ENCODE measurements around the gene C12orf57.
A peak's percentile ranks its signal among the peaks of the same experiment; 100 is the strongest.

Gene C12orf57

DNA sequence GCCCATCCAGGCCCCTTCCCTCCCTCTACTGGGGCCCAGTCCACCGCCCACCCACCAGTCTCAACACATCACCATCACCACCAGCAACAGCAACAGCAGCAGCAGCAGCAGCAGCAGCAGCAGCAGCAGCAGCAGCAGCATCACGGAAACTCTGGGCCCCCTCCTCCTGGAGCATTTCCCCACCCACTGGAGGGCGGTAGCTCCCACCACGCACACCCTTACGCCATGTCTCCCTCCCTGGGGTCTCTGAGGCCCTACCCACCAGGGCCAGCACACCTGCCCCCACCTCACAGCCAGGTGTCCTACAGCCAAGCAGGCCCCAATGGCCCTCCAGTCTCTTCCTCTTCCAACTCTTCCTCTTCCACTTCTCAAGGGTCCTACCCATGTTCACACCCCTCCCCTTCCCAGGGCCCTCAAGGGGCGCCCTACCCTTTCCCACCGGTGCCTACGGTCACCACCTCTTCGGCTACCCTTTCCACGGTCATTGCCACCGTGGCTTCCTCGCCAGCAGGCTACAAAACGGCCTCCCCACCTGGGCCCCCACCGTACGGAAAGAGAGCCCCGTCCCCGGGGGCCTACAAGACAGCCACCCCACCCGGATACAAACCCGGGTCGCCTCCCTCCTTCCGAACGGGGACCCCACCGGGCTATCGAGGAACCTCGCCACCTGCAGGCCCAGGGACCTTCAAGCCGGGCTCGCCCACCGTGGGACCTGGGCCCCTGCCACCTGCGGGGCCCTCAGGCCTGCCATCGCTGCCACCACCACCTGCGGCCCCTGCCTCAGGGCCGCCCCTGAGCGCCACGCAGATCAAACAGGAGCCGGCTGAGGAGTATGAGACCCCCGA is 7.0 kb upstream of the C12orf57 start:
- ChIA-PET CTCF (interaction anchor here (1.0 to 16.4 kb wide), 10 partner anchors 8 to 172 kb away, joined by 3 to 441 read pairs (median 4); partner anchors contain the start of gene C1RL), POLR2A (interaction anchor here (0.5 to 1.8 kb wide), 8 partner anchors 8 to 69 kb away, joined by 3 to 6 read pairs (median 4); partner anchors contain the start of genes ATN1, LRRC23, SPSB2 and TPI1)
- Histone ChIP-seq H3K4me1 (ENCODE audit: control extremely low read depth in 1 of 4, control insufficient read depth in 4 of 4, insufficient read depth in 4 of 4, low read length in 3 of 4) (peaks cover 0 to 29% (median 27%) of the 10 kb centered on the region in 4 experiments), H3K36me3 (ENCODE audit: control insufficient read depth in 4 of 4, insufficient read depth in 4 of 4, low read length in 3 of 4) (peaks cover 3 to 49% (median 28%) of the 10 kb centered on the region in 4 experiments), H3K27ac (ENCODE audit: insufficient read depth in 1 of 2, low read depth in 1 of 2, low read length in 2 of 2, poor library complexity in 1 of 2, severe bottlenecking in 2 of 2) (peak overlapping the region; percentile 74 to 86), H3K4me3 (ENCODE audit: control insufficient read depth in 1 of 7, extremely low read depth in 1 of 7, insufficient read depth in 4 of 7, low read depth in 2 of 7, low read length in 6 of 7) (peak overlapping the region; percentile 15 to 87 (median 81)), H3K9me3 (ENCODE audit: control extremely low read depth in 1 of 5, control insufficient read depth in 4 of 5, insufficient read depth in 2 of 5, low read depth in 1 of 5, low read length in 4 of 5) (no peaks in the 10 kb centered on the region), H3K27me3 (replicated peaks in 2 of 5; ENCODE audit: control insufficient read depth in 4 of 5, insufficient read depth in 5 of 5, low read length in 4 of 5) (no peaks in the 10 kb centered on the region)
- DNase-seq, result peak in 2 of 3 donors; percentile 69 to 83
- WGBS (ENCODE audit: insufficient coverage), result under 1% methylated on average over 35 of the region's 36 CpGs

DNA sequence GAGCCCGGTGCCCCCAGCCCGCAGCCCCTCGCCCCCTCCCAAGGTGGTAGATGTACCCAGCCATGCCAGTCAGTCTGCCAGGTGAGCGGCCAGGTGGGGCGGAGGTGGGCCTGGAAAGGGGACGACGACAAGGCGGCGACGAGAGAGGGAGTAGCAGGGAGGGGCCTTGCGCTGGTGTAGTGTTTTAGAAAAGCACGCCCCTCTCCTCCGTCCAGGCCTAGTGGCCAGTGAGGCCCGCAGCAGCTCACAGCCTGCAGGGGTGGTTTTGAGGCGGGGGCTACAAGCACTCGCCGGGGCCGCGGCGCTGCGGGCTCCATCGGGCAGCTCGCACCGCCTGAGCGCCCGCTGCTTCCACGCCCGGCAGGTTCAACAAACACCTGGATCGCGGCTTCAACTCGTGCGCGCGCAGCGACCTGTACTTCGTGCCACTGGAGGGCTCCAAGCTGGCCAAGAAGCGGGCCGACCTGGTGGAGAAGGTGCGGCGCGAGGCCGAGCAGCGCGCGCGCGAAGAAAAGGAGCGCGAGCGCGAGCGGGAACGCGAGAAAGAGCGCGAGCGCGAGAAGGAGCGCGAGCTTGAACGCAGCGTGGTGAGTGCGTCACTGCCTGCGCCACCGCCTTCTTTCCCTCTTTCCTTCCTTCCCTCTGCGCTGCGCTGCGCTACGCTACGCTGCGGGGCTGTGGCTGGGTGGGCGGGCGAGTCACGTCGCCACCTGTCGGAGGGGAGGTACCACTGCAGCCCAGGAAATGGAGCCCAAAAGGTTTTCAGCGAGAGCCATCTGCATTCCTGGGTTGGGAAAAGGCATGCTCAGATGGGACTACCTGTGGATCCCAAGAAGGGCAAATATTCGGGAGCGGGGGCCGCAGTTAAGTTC is 6.1 kb upstream of the C12orf57 start:
- H3K27me3 ChIP-seq (replicated peaks in 2 of 5; ENCODE audit: control insufficient read depth in 4 of 5, insufficient read depth in 5 of 5, low read length in 4 of 5), result no peaks in the 10 kb centered on the region
- ChIA-PET POLR2A (interaction anchor here (0.5 to 1.8 kb wide), 8 partner anchors 9 to 70 kb away, joined by 3 to 6 read pairs (median 4); partner anchors contain the start of genes ATN1, LRRC23 and TPI1), CTCF (interaction anchor here (0.6 to 16.4 kb wide), 20 partner anchors 9 to 171 kb away, joined by 3 to 441 read pairs (median 4); partner anchors contain the start of genes C1RL, LPCAT3 and SPSB2)
- peak overlapping the region; percentile 74 to 86 for H3K27ac ChIP-seq (ENCODE audit: insufficient read depth in 1 of 2, low read depth in 1 of 2, low read length in 2 of 2, poor library complexity in 1 of 2, severe bottlenecking in 2 of 2)
- WGBS (ENCODE audit: insufficient coverage), result under 1% methylated on average over 41 of the region's 80 CpGs
- H3K4me1 ChIP-seq (ENCODE audit: control extremely low read depth in 1 of 4, control insufficient read depth in 4 of 4, insufficient read depth in 4 of 4, low read length in 3 of 4), result peaks cover 0 to 32% (median 29%) of the 10 kb centered on the region in 4 experiments
- peak; percentile 95 to 98 (median 98) for DNase-seq
- peaks cover 3 to 49% (median 28%) of the 10 kb centered on the region in 4 experiments for H3K36me3 ChIP-seq (ENCODE audit: control insufficient read depth in 4 of 4, insufficient read depth in 4 of 4, low read length in 3 of 4)
- no peaks in the 10 kb centered on the region for H3K9me3 ChIP-seq (ENCODE audit: control extremely low read depth in 1 of 5, control insufficient read depth in 4 of 5, insufficient read depth in 2 of 5, low read depth in 1 of 5, low read length in 4 of 5)
- peak overlapping the region; percentile 15 to 87 (median 81) for H3K4me3 ChIP-seq (ENCODE audit: control insufficient read depth in 1 of 7, extremely low read depth in 1 of 7, insufficient read depth in 4 of 7, low read depth in 2 of 7, low read length in 6 of 7)

DNA sequence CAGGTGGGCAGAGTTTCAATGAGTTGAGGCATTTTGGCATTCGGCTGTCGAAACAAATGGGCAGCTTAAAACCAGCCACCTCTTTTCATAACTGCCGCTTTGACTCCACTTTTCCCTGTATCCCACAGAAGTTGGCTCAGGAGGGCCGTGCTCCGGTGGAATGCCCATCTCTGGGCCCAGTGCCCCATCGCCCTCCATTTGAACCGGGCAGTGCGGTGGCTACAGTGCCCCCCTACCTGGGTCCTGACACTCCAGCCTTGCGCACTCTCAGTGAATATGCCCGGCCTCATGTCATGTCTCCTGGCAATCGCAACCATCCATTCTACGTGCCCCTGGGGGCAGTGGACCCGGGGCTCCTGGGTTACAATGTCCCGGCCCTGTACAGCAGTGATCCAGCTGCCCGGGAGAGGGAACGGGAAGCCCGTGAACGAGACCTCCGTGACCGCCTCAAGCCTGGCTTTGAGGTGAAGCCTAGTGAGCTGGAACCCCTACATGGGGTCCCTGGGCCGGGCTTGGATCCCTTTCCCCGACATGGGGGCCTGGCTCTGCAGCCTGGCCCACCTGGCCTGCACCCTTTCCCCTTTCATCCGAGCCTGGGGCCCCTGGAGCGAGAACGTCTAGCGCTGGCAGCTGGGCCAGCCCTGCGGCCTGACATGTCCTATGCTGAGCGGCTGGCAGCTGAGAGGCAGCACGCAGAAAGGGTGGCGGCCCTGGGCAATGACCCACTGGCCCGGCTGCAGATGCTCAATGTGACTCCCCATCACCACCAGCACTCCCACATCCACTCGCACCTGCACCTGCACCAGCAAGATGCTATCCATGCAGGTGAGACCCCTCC is 5.2 kb upstream of the C12orf57 start:
- ChIA-PET CTCF (interaction anchor here (0.6 to 16.4 kb wide), 17 partner anchors 9 to 170 kb away, joined by 3 to 441 read pairs (median 5); partner anchors contain the start of genes C1RL, LPCAT3, PTPN6 and SPSB2), POLR2A (interaction anchor here (0.5 to 1.4 kb wide), 4 partner anchors 8 to 24 kb away, joined by 3 to 6 read pairs (median 4); no protein-coding TSS in a partner anchor)
- no peaks in the 10 kb centered on the region for H3K27me3 ChIP-seq (replicated peaks in 2 of 5; ENCODE audit: control insufficient read depth in 4 of 5, insufficient read depth in 5 of 5, low read length in 4 of 5)
- peak overlapping the region; percentile 54 to 86 for H3K27ac ChIP-seq (ENCODE audit: insufficient read depth in 1 of 2, low read depth in 1 of 2, low read length in 2 of 2, poor library complexity in 1 of 2, severe bottlenecking in 2 of 2)
- no peak for DNase-seq
- H3K4me3 ChIP-seq (ENCODE audit: control insufficient read depth in 1 of 7, extremely low read depth in 1 of 7, insufficient read depth in 4 of 7, low read depth in 2 of 7, low read length in 6 of 7), result peak overlapping the region in 5 of 7 experiments; percentile 72 to 87 (median 82)
- peaks cover 3 to 46% (median 27%) of the 10 kb centered on the region in 4 experiments for H3K36me3 ChIP-seq (ENCODE audit: control insufficient read depth in 4 of 4, insufficient read depth in 4 of 4, low read length in 3 of 4)
- H3K4me1 ChIP-seq (ENCODE audit: control extremely low read depth in 1 of 4, control insufficient read depth in 4 of 4, insufficient read depth in 4 of 4, low read length in 3 of 4), result peaks cover 0 to 41% (median 35%) of the 10 kb centered on the region in 4 experiments
- WGBS (ENCODE audit: insufficient coverage), result 90% methylated on average over 23 of the region's 32 CpGs
- no peaks in the 10 kb centered on the region for H3K9me3 ChIP-seq (ENCODE audit: control extremely low read depth in 1 of 5, control insufficient read depth in 4 of 5, insufficient read depth in 2 of 5, low read depth in 1 of 5, low read length in 4 of 5)

DNA sequence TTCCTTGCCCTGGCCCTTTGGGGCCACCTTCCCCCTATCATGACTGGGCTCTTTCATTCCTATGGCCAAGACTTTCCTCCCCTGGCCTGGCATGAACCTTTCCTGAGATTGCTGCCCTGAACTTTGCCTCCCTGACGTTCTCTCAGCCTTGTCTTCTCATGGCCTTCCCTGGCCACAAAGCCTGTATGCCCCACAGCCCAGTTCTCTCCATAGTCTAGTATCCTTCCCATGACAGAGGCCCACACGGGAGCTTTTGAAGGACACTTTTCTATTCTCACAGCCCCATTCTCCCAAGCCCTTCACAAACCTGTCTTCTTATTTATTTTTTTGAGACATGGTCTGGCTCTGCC is 4.7 kb upstream of the C12orf57 start:
- no peak for DNase-seq
- Histone ChIP-seq H3K4me1 (ENCODE audit: control extremely low read depth in 1 of 4, control insufficient read depth in 4 of 4, insufficient read depth in 4 of 4, low read length in 3 of 4) (peaks cover 0 to 47% (median 38%) of the 10 kb centered on the region in 4 experiments), H3K4me3 (ENCODE audit: control insufficient read depth in 1 of 7, extremely low read depth in 1 of 7, insufficient read depth in 4 of 7, low read depth in 2 of 7, low read length in 6 of 7) (no peak overlapping the region), H3K27ac (ENCODE audit: insufficient read depth in 1 of 2, low read depth in 1 of 2, low read length in 2 of 2, poor library complexity in 1 of 2, severe bottlenecking in 2 of 2) (peak overlapping the region in 1 of 2 experiments; percentile 86), H3K27me3 (replicated peaks in 2 of 5; ENCODE audit: control insufficient read depth in 4 of 5, insufficient read depth in 5 of 5, low read length in 4 of 5) (no peaks in the 10 kb centered on the region), H3K9me3 (ENCODE audit: control extremely low read depth in 1 of 5, control insufficient read depth in 4 of 5, insufficient read depth in 2 of 5, low read depth in 1 of 5, low read length in 4 of 5) (no peaks in the 10 kb centered on the region), H3K36me3 (ENCODE audit: control insufficient read depth in 4 of 4, insufficient read depth in 4 of 4, low read length in 3 of 4) (peaks cover 3 to 40% (median 24%) of the 10 kb centered on the region in 4 experiments)
- POLR2A ChIA-PET, result interaction anchor here (0.5 kb wide), 1 partner anchor 24 kb away, joined by 4 read pairs; no protein-coding TSS in a partner anchor
- WGBS (ENCODE audit: insufficient coverage), result 82% methylated on average over 1 of the region's 2 CpGs
- CTCF ChIA-PET, result interaction anchor here (1.0 to 16.4 kb wide), 14 partner anchors 10 to 171 kb away, joined by 3 to 441 read pairs (median 5); partner anchors contain the start of genes PTPN6 and SPSB2

DNA sequence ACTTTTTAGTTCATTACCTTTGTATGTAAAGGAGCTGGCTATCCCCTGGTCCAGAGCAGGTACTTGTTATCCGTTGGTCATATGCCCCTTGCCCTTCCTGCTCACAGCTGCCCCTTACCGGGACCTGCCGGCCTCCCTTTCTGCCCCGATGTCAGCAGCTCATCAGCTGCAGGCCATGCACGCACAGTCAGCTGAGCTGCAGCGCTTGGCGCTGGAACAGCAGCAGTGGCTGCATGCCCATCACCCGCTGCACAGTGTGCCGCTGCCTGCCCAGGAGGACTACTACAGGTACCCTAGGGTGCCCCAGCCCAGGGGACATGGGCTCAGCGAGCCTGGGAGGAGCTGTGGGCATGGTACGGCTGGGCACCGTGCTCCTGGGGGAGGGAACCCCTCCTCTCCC is 2.6 kb upstream of the C12orf57 start:
- no peak overlapping the region for H3K27ac ChIP-seq (ENCODE audit: insufficient read depth in 1 of 2, low read depth in 1 of 2, low read length in 2 of 2, poor library complexity in 1 of 2, severe bottlenecking in 2 of 2)
- CTCF ChIA-PET, result interaction anchor here (0.9 to 16.4 kb wide), 9 partner anchors 9 to 103 kb away, joined by 3 to 441 read pairs (median 14); partner anchors contain the start of genes PTPN6 and SPSB2
- no peak overlapping the region for H3K4me3 ChIP-seq (ENCODE audit: control insufficient read depth in 1 of 7, extremely low read depth in 1 of 7, insufficient read depth in 4 of 7, low read depth in 2 of 7, low read length in 6 of 7)
- DNase-seq, result no peak
- 97% methylated on average over 9 of the region's 12 CpGs for WGBS (ENCODE audit: insufficient coverage)
- H3K27me3 ChIP-seq (replicated peaks in 2 of 5; ENCODE audit: control insufficient read depth in 4 of 5, insufficient read depth in 5 of 5, low read length in 4 of 5), result no peaks in the 10 kb centered on the region
- H3K9me3 ChIP-seq (ENCODE audit: control extremely low read depth in 1 of 5, control insufficient read depth in 4 of 5, insufficient read depth in 2 of 5, low read depth in 1 of 5, low read length in 4 of 5), result no peaks in the 10 kb centered on the region
- H3K4me1 ChIP-seq (ENCODE audit: control extremely low read depth in 1 of 4, control insufficient read depth in 4 of 4, insufficient read depth in 4 of 4, low read length in 3 of 4), result peaks cover 3 to 62% (median 51%) of the 10 kb centered on the region in 4 experiments
- POLR2A ChIA-PET, result no interaction called here
- peaks cover 0 to 22% (median 11%) of the 10 kb centered on the region in 4 experiments for H3K36me3 ChIP-seq (ENCODE audit: control insufficient read depth in 4 of 4, insufficient read depth in 4 of 4, low read length in 3 of 4)

DNA sequence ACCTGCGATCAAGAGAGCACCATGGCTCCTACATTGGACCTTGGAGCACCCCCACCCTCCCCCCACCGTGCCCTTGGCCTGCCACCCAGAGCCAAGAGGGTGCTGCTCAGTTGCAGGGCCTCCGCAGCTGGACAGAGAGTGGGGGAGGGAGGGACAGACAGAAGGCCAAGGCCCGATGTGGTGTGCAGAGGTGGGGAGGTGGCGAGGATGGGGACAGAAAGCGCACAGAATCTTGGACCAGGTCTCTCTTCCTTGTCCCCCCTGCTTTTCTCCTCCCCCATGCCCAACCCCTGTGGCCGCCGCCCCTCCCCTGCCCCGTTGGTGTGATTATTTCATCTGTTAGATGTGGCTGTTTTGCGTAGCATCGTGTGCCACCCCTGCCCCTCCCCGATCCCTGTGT is 2.0 kb upstream of the C12orf57 start:
- H3K9me3 ChIP-seq (ENCODE audit: control extremely low read depth in 1 of 5, control insufficient read depth in 4 of 5, insufficient read depth in 2 of 5, low read depth in 1 of 5, low read length in 4 of 5), result no peaks in the 10 kb centered on the region
- no peak for DNase-seq
- H3K36me3 ChIP-seq (ENCODE audit: control insufficient read depth in 4 of 4, insufficient read depth in 4 of 4, low read length in 3 of 4), result peaks cover 0 to 19% (median 11%) of the 10 kb centered on the region in 4 experiments
- ChIA-PET POLR2A (no interaction called here), CTCF (interaction anchor here (0.9 to 16.4 kb wide), 6 partner anchors 9 to 72 kb away, joined by 3 to 441 read pairs (median 30); partner anchors contain the start of gene SPSB2)
- no peaks in the 10 kb centered on the region for H3K27me3 ChIP-seq (replicated peaks in 2 of 5; ENCODE audit: control insufficient read depth in 4 of 5, insufficient read depth in 5 of 5, low read length in 4 of 5)
- no peak overlapping the region for H3K4me3 ChIP-seq (ENCODE audit: control insufficient read depth in 1 of 7, extremely low read depth in 1 of 7, insufficient read depth in 4 of 7, low read depth in 2 of 7, low read length in 6 of 7)
- WGBS (ENCODE audit: insufficient coverage), result no CpG with 5 or more reads among the region's 12 CpGs
- no peak overlapping the region for H3K27ac ChIP-seq (ENCODE audit: insufficient read depth in 1 of 2, low read depth in 1 of 2, low read length in 2 of 2, poor library complexity in 1 of 2, severe bottlenecking in 2 of 2)
- H3K4me1 ChIP-seq (ENCODE audit: control extremely low read depth in 1 of 4, control insufficient read depth in 4 of 4, insufficient read depth in 4 of 4, low read length in 3 of 4), result peaks cover 3 to 62% (median 51%) of the 10 kb centered on the region in 4 experiments

Data from common myeloid progenitor, CD34-positive (primary cell).